Spinal cord (tissue), 10 donors: ENCODE data around the gene LRPAP1. TPM values are rescaled to one million over a fixed set of nuclear protein-coding genes. Genes with fewer than 3 reads are reported as not detected.

ENCODE experiments used
- DNase-seq, 6 donors: peaks; one replicate each; pipeline versions ENCODE4 v3.0.0 to v3.0.0-alpha.2; 2013 to 2015; ENCODE audit warnings: low spot score in 6 of 6, low read depth in 4 of 6
- H3K27ac ChIP-seq: one replicate; pipeline ENCODE4 v1.5.1; 2013; ENCODE audit warnings: low read depth, low read length, control low read depth
- H3K27me3 ChIP-seq: one replicate; pipeline ENCODE4 v1.6.1; 2013; ENCODE audit warnings: low read length; ENCODE audit not compliant: control insufficient read depth, insufficient read depth
- H3K36me3 ChIP-seq: one replicate; pipeline ENCODE4 v1.6.1; 2013; ENCODE audit warnings: low read length; ENCODE audit not compliant: control insufficient read depth, insufficient read depth
- H3K4me1 ChIP-seq: one replicate; pipeline ENCODE4 v1.6.1; 2013; ENCODE audit warnings: low read length; ENCODE audit not compliant: control insufficient read depth, insufficient read depth
- H3K4me3 ChIP-seq: one replicate; pipeline ENCODE4 v1.5.1; 2013; ENCODE audit warnings: low read depth, low read length, control low read depth
- H3K9me3 ChIP-seq: one replicate; pipeline ENCODE4 v1.6.1; 2013; ENCODE audit warnings: low read length; ENCODE audit not compliant: control insufficient read depth, insufficient read depth
- WGBS: methylation state at CpG from one replicate; pipeline ENCODE4 v1.1.5; 2013; ENCODE audit warnings: missing lambda C conversion rate; ENCODE audit not compliant: insufficient coverage; 5-methylcytosine and 5-hydroxymethylcytosine counted together
- polyA plus RNA-seq, 2 donors: library from polyadenylated mRNA; unstranded; fragments of 120-200 nt; gene quantifications; one replicate each; pipeline ENCODE4 v1.2.1, GENCODE V29; 2013; ENCODE audit not compliant: insufficient read length in 2 of 2
- total RNA-seq, 2 donors: library from RNA; depleted of rRNA in 1 of 2; stranded (reverse); fragments of 120-200 nt in 1 of 2; fragments of >200 nt in 1 of 2; gene quantifications; one replicate each; pipeline versions ENCODE4 v1.2.3 to v1.2.4, GENCODE V29; 2013 to 2014
- donor health status: healthy.

Gene LRPAP1
- total and polyA plus RNA-seq, 4 donors: 47.1 to 201 (median 139) TPM

- Histone ChIP-seq H3K4me1 (peaks cover 61% of the 10 kb centered on the region), H3K27ac (no peak overlapping the region), H3K27me3 (peaks cover 19% of the 10 kb centered on the region)
Measured at GRCh38 chr4:3484057-3484973, 47.9 kb downstream of the LRPAP1 start.

GRCh38 chr4:3483471-3483921 lies 48.7 kb downstream of the LRPAP1 start:
- peak in 1 of 6 donors; percentile 29 for DNase-seq
- Histone ChIP-seq H3K36me3 (peaks cover 10% of the 10 kb centered on the region), H3K4me3 (no peak overlapping the region), H3K9me3 (no peaks in the 10 kb centered on the region), H3K27ac (no peak overlapping the region), H3K27me3 (peaks cover 19% of the 10 kb centered on the region), H3K4me1 (peaks cover 62% of the 10 kb centered on the region)
- 29% methylated on average over 23 of the region's 23 CpGs for WGBS

More at GRCh38 chr4:3484057-3484973, 47.9 kb downstream of the LRPAP1 start:
- Histone ChIP-seq H3K9me3 (no peaks in the 10 kb centered on the region), H3K36me3 (peaks cover 7% of the 10 kb centered on the region), H3K4me3 (no peak overlapping the region)
- DNase-seq: no peak
- whole genome bisulfite sequencing: 72% methylated on average over 43 of the region's 45 CpGs

GRCh38 chr4:3482707-3483106 lies 49.5 kb downstream of the LRPAP1 start:
- H3K27me3 ChIP-seq: peaks cover 19% of the 10 kb centered on the region

GRCh38 chr4:3481783-3482393 lies 50.3 kb downstream of the LRPAP1 start:
- Histone ChIP-seq H3K27ac (no peak overlapping the region), H3K9me3 (no peaks in the 10 kb centered on the region), H3K4me3 (no peak overlapping the region), H3K36me3 (peaks cover 10% of the 10 kb centered on the region), H3K4me1 (peaks cover 63% of the 10 kb centered on the region), H3K27me3 (peaks cover 19% of the 10 kb centered on the region)
- no peak for DNase-seq
- 62% methylated on average over 19 of the region's 19 CpGs for WGBS

More at GRCh38 chr4:3482707-3483106, 49.5 kb downstream of the LRPAP1 start:
- no peaks in the 10 kb centered on the region for H3K9me3 ChIP-seq
- peaks cover 65% of the 10 kb centered on the region for H3K4me1 ChIP-seq
- DNase-seq: no peak
- H3K27ac ChIP-seq: no peak overlapping the region
- 89% methylated on average over 12 of the region's 12 CpGs for WGBS
- H3K36me3 ChIP-seq: peaks cover 10% of the 10 kb centered on the region
- H3K4me3 ChIP-seq: no peak overlapping the region

- no peak for DNase-seq
Measured at GRCh38 chr4:3481113-3481531, 51.1 kb downstream of the LRPAP1 start.

GRCh38 chr4:3480528-3481112 lies 51.6 kb downstream of the LRPAP1 start:
- WGBS: 12% methylated on average over 17 of the region's 17 CpGs
- Histone ChIP-seq H3K4me3 (no peak overlapping the region), H3K9me3 (no peaks in the 10 kb centered on the region), H3K4me1 (peaks cover 50% of the 10 kb centered on the region), H3K36me3 (peaks cover 6% of the 10 kb centered on the region), H3K27ac (no peak overlapping the region), H3K27me3 (peaks cover 19% of the 10 kb centered on the region)
- peak in 5 of 6 donors; percentile 31 to 85 (median 53) for DNase-seq

More at GRCh38 chr4:3481113-3481531, 51.1 kb downstream of the LRPAP1 start:
- H3K4me3 ChIP-seq: no peak overlapping the region
- peaks cover 55% of the 10 kb centered on the region for H3K4me1 ChIP-seq
- no peak overlapping the region for H3K27ac ChIP-seq
- no peaks in the 10 kb centered on the region for H3K9me3 ChIP-seq
- WGBS: 23% methylated on average over 5 of the region's 5 CpGs
- peaks cover 19% of the 10 kb centered on the region for H3K27me3 ChIP-seq
- H3K36me3 ChIP-seq: peaks cover 10% of the 10 kb centered on the region

- 83% methylated on average over 23 of the region's 25 CpGs for WGBS
- H3K27me3 ChIP-seq: peaks cover 19% of the 10 kb centered on the region
- H3K27ac ChIP-seq: no peak overlapping the region
- no peaks in the 10 kb centered on the region for H3K9me3 ChIP-seq
- DNase-seq: no peak
- peaks cover 39% of the 10 kb centered on the region for H3K4me1 ChIP-seq
- H3K36me3 ChIP-seq: peaks cover 6% of the 10 kb centered on the region
- H3K4me3 ChIP-seq: no peak overlapping the region
Measured at GRCh38 chr4:3479358-3480101, 52.7 kb downstream of the LRPAP1 start.

GRCh38 chr4:3478446-3479357 lies 53.5 kb downstream of the LRPAP1 start:
- DNase-seq: no peak
- Histone ChIP-seq H3K4me3 (no peak overlapping the region), H3K9me3 (no peaks in the 10 kb centered on the region), H3K27ac (no peak overlapping the region), H3K4me1 (peaks cover 39% of the 10 kb centered on the region), H3K27me3 (peaks cover 12% of the 10 kb centered on the region), H3K36me3 (peaks cover 6% of the 10 kb centered on the region)
- WGBS: 87% methylated on average over 35 of the region's 35 CpGs
